SK-MEL-5 (cell line): Measurements from ENCODE around the gene EVA1C. TPM values are rescaled to one million over a fixed set of nuclear protein-coding genes. Genes with fewer than 3 reads are reported as not detected.

Source experiments
- DNase-seq: peaks from one replicate; pipeline ENCODE4 v3.0.0-alpha.2; 2016; ENCODE audit warnings: low read depth, low spot score
- in situ Hi-C: cut with HindIII; loops from 2 replicates; pipeline ENCODE4 v1.10.0; 2016; ENCODE audit warnings: low sequenced_read_pairs, high pct_unique_total_duplicates, low pct_unique_long_range_greater_than_20kb
- total RNA-seq: library from RNA; depleted of rRNA; stranded (reverse); fragments of >200 nt; shearing (Covaris generic); gene quantifications from 2 replicates; pipeline ENCODE4 v1.2.3, GENCODE V29; 2014

Gene EVA1C
- total RNA-seq, 1 experiment from 2014 or later, result 5.0 TPM

GRCh38 chr21:32469628-32470027 is 57.1 kb downstream of the EVA1C start:
- in situ Hi-C loops, result no loop called here

GRCh38 chr21:32470206-32470605 is 57.7 kb downstream of the EVA1C start:
- in situ Hi-C loops, result no loop called here
- no peak for DNase-seq

More at GRCh38 chr21:32469628-32470027, 57.1 kb downstream of the EVA1C start:
- DNase-seq, result no peak

GRCh38 chr21:32472890-32473765 is 60.6 kb downstream of the EVA1C start:
- in situ Hi-C loops, result no loop called here
- no peak for DNase-seq

- in situ Hi-C loops, result no loop called here
- DNase-seq, result no peak
These were observed 61.9 kb downstream of the EVA1C start for GRCh38 chr21:32474179-32475059.

GRCh38 chr21:32475162-32475812 is 62.8 kb downstream of the EVA1C start:
- in situ Hi-C loops, result no loop called here
- peak; percentile 29 for DNase-seq

GRCh38 chr21:32476661-32477423 is 64.3 kb downstream of the EVA1C start:
- no peak for DNase-seq
- in situ Hi-C loops, result no loop called here

GRCh38 chr21:32477424-32477745 is 64.9 kb downstream of the EVA1C start:
- in situ Hi-C loops, result no loop called here
- no peak for DNase-seq

GRCh38 chr21:32481875-32482408 is 69.4 kb downstream of the EVA1C start:
- in situ Hi-C loops, result no loop called here
- DNase-seq, result no peak

- DNase-seq, result no peak
- in situ Hi-C loops, result no loop called here
These were observed 70.2 kb downstream of the EVA1C start for GRCh38 chr21:32482565-32483292.

- no peak for DNase-seq
- in situ Hi-C loops, result no loop called here
These were observed 70.7 kb downstream of the EVA1C start for GRCh38 chr21:32483293-32483595.

- no peak for DNase-seq
- in situ Hi-C loops, result no loop called here
These were observed 72.3 kb downstream of the EVA1C start for GRCh38 chr21:32484706-32485380.

- in situ Hi-C loops, result no loop called here
These were observed 79.9 kb downstream of the EVA1C start for GRCh38 chr21:32492376-32492775.

GRCh38 chr21:32494934-32495709 is 82.6 kb downstream of the EVA1C start:
- DNase-seq, result no peak
- in situ Hi-C loops, result no loop called here

More at GRCh38 chr21:32492376-32492775, 79.9 kb downstream of the EVA1C start:
- no peak for DNase-seq

- DNase-seq, result no peak
- in situ Hi-C loops, result no loop called here
These were observed 84.1 kb downstream of the EVA1C start for GRCh38 chr21:32496568-32496967.

GRCh38 chr21:32499249-32500055 is 86.9 kb downstream of the EVA1C start:
- in situ Hi-C loops, result no loop called here
- no peak for DNase-seq
